WTC11 (cell line): Measurements from ENCODE around the gene DCTD. TPM values are rescaled to one million over a fixed set of nuclear protein-coding genes. Genes with fewer than 3 reads are reported as not detected.

ENCODE experiments used
- ATAC-seq: fragments of 200-7000 bp; cut with Tn5 transposase; 2 replicates; pipeline ENCODE4 v1.10.0; 2021; ENCODE audit warnings: mild to moderate bottlenecking, moderate library complexity
- CTCF ChIA-PET: fragments of 300-600 bp; sonication (Branson Sonifier 250); formaldehyde crosslinking; loops from one replicate; lab custom pipeline; 2021; ENCODE audit warnings: antibody characterized with exemption; lab: Charles Lee
- POLR2A ChIA-PET: fragments of 350-600 bp; sonication (Branson Sonifier 250); formaldehyde crosslinking; loops from one replicate; lab custom pipeline; 2021; ENCODE audit warnings: antibody characterized with exemption; lab: Charles Lee
- DNase-seq: peaks from one replicate; pipeline ENCODE4 v3.0.0; 2021; ENCODE audit warnings: low spot score
- H3K27ac Mint-ChIP-seq: 2 replicates; pipeline ENCODE4 v1.8.0; 2021; ENCODE audit warnings: mixed read lengths
- H3K27me3 Mint-ChIP-seq: 2 replicates; pipeline ENCODE4 v1.8.0; 2021; ENCODE audit warnings: low read depth, mild to moderate bottlenecking, moderate library complexity, mixed read lengths
- H3K36me3 Mint-ChIP-seq: 2 replicates; pipeline ENCODE4 v1.8.0; 2021; ENCODE audit warnings: mixed read lengths
- H3K4me1 Mint-ChIP-seq: 2 replicates; pipeline ENCODE4 v1.8.0; 2022; ENCODE audit warnings: mixed read lengths
- H3K4me3 Mint-ChIP-seq: 2 replicates; pipeline ENCODE4 v1.8.0; 2021; ENCODE audit warnings: mild to moderate bottlenecking, moderate library complexity, mixed read lengths
- H3K9me3 Mint-ChIP-seq: 2 replicates; pipeline ENCODE4 v1.8.0; 2021; ENCODE audit warnings: mixed read lengths
- ATF1 ChIP-seq: sonication (generic); formaldehyde crosslinking; IDR thresholded peaks from 2 replicates; pipeline ENCODE4 v1.8.1; 2023; ENCODE audit warnings: mild to moderate bottlenecking, moderate library complexity, missing genetic modification reagents
- ATF3 ChIP-seq: sonication (generic); formaldehyde crosslinking; conservative IDR thresholded peaks from 2 replicates; pipeline ENCODE4 v1.8.1; 2022; ENCODE audit warnings: mild to moderate bottlenecking, missing genetic modification reagents
- ELF4 ChIP-seq: sonication (generic); formaldehyde crosslinking; IDR thresholded peaks from 2 replicates; pipeline ENCODE4 v1.8.1; 2022; ENCODE audit warnings: low read depth, mild to moderate bottlenecking, moderate library complexity, missing genetic modification reagents
- EMX1 ChIP-seq: fragments of 250-450 bp; sonication (Bioruptor Pico); IDR thresholded peaks from 2 replicates; pipeline ENCODE4 v1.8.0; 2021; ENCODE audit warnings: mild to moderate bottlenecking
- ETV6 ChIP-seq: sonication (generic); formaldehyde crosslinking; IDR thresholded peaks from 2 replicates; pipeline ENCODE4 v1.8.1; 2022; ENCODE audit warnings: mild to moderate bottlenecking, missing genetic modification reagents
- FOXJ3 ChIP-seq: sonication (generic); formaldehyde crosslinking; IDR thresholded peaks from 2 replicates; pipeline ENCODE4 v1.9.0; 2021; ENCODE audit warnings: missing genetic modification reagents, mild to moderate bottlenecking, borderline replicate concordance
- FOXP4 ChIP-seq: sonication (generic); formaldehyde crosslinking; IDR thresholded peaks from 2 replicates; pipeline ENCODE4 v1.8.0; 2022; ENCODE audit warnings: mild to moderate bottlenecking, missing genetic modification reagents
- GABPB1 ChIP-seq: sonication (generic); formaldehyde crosslinking; IDR thresholded peaks from 2 replicates; pipeline ENCODE4 v1.8.1; 2023; ENCODE audit warnings: mild to moderate bottlenecking, missing genetic modification reagents
- KAT7 ChIP-seq: sonication (generic); formaldehyde crosslinking; IDR thresholded peaks from 2 replicates; pipeline ENCODE4 v1.8.1; 2023; ENCODE audit warnings: missing genetic modification reagents, mild to moderate bottlenecking, borderline replicate concordance
- NFATC4 ChIP-seq: fragments of 250-450 bp; sonication (Bioruptor Pico); IDR thresholded peaks from 2 replicates; pipeline ENCODE4 v1.9.0; 2021; ENCODE audit warnings: mild to moderate bottlenecking
- NFYB ChIP-seq: sonication (generic); formaldehyde crosslinking; conservative IDR thresholded peaks from 2 replicates; pipeline ENCODE4 v1.8.0; 2022; ENCODE audit warnings: low read depth, missing genetic modification reagents
- NR3C1 ChIP-seq: sonication (generic); formaldehyde crosslinking; conservative IDR thresholded peaks from 2 replicates; pipeline ENCODE4 v1.8.1; 2023; ENCODE audit warnings: low read depth, mild to moderate bottlenecking, missing genetic modification reagents
- SOX15 ChIP-seq: fragments of 250-450 bp; sonication (Bioruptor Pico); IDR thresholded peaks from 2 replicates; pipeline ENCODE4 v1.9.0; 2021; ENCODE audit warnings: mild to moderate bottlenecking
- TCF7 ChIP-seq: sonication (generic); formaldehyde crosslinking; IDR thresholded peaks from 2 replicates; pipeline ENCODE4 v1.8.0; 2022; ENCODE audit warnings: mild to moderate bottlenecking, low read depth, missing genetic modification reagents, moderate library complexity
- TEAD1 ChIP-seq: sonication (generic); formaldehyde crosslinking; IDR thresholded peaks from 2 replicates; pipeline ENCODE4 v1.8.0; 2022; ENCODE audit warnings: mild to moderate bottlenecking, missing genetic modification reagents
- USF1 ChIP-seq: sonication (generic); formaldehyde crosslinking; IDR thresholded peaks from 2 replicates; pipeline ENCODE4 v1.8.0; 2022; ENCODE audit warnings: mild to moderate bottlenecking, missing genetic modification reagents
- ZBTB21 ChIP-seq: sonication (generic); formaldehyde crosslinking; IDR thresholded peaks from 2 replicates; pipeline ENCODE4 v1.8.1; 2023; ENCODE audit warnings: mild to moderate bottlenecking, missing genetic modification reagents, borderline replicate concordance
- ZNF121 ChIP-seq: sonication (generic); formaldehyde crosslinking; IDR thresholded peaks from 2 replicates; pipeline ENCODE4 v1.8.0; 2023; ENCODE audit warnings: missing genetic modification reagents
- ZNF138 ChIP-seq: sonication (generic); formaldehyde crosslinking; conservative IDR thresholded peaks from 2 replicates; pipeline ENCODE4 v1.8.1; 2022; ENCODE audit warnings: mild to moderate bottlenecking, moderate library complexity, missing genetic modification reagents
- ZNF219 ChIP-seq: sonication (generic); formaldehyde crosslinking; IDR thresholded peaks from 2 replicates; pipeline ENCODE4 v1.8.0; 2023; ENCODE audit warnings: missing genetic modification reagents, mild to moderate bottlenecking, borderline replicate concordance
- ZNF317 ChIP-seq: sonication (generic); formaldehyde crosslinking; IDR thresholded peaks from 2 replicates; pipeline ENCODE4 v1.8.1; 2023; ENCODE audit warnings: low read depth, mild to moderate bottlenecking, moderate library complexity, missing genetic modification reagents, borderline replicate concordance
- ZNF396 ChIP-seq: fragments of 250-450 bp; sonication (Bioruptor Pico); IDR thresholded peaks from 2 replicates; pipeline ENCODE4 v1.8.0; 2021; ENCODE audit warnings: mild to moderate bottlenecking, moderate library complexity, borderline replicate concordance
- total RNA-seq: library from RNA; stranded (reverse); gene quantifications from 3 replicates; pipeline ENCODE4 v1.2.3, GENCODE V29; 2021
- TF ChIP-seq, protein P1 (sequence below): sonication (generic); formaldehyde crosslinking; IDR thresholded peaks from 2 replicates; pipeline ENCODE4 v1.8.1; 2022; ENCODE audit warnings: mild to moderate bottlenecking, moderate library complexity, missing genetic modification reagents
- TF ChIP-seq, protein P2 (sequence below): sonication (generic); formaldehyde crosslinking; IDR thresholded peaks from 2 replicates; pipeline ENCODE4 v1.8.0; 2022; ENCODE audit warnings: mild to moderate bottlenecking, missing genetic modification reagents

The DCTD gene
- total RNA-seq, 1 experiment from 2014 or later = 56.8 TPM

DNA sequence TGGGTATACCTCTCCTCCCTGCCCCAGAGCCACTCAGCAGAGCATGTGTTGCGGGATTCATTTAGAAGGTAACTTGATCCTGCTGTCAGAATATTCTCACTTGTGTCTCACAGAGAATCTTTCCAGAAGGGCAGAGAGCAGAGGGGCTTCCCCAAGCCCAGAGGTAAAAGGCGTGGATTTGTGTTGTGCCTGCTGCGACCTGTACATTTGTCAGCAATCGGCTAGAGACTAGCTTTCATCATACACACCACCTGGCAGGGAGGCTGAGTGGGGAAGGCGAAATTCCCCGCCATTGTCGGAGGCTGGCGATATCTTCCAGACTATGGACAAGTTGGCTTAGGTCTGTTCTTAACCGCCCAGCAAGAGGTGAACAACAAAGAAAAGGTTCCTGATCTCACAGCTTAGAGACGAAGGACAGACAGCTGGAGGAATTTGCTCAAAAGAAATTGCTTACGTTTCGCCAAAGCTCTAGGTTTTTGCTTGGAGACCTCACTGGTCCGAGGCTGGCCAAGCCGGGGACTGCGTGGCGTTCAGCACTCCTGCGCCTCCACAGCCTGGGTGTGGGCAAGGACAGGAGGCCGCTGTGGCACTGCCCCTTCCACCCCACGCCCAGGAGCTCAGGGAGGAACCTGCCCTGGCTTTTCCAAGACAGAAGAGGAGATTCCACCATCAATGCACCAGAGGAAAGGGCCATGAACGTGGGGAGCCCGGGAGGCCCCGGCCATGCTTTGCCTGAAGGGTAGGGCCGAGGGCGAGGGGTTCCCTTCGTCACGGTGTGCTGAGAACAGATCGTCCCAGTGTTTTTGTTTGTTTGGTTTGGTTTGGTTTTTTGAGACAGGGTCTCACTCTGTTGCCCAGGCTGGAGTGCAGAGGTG is 69.4 kb downstream of the DCTD start:
- no peak for DNase-seq
- no peak for ATAC-seq
- H3K27me3 Mint-ChIP-seq = no peaks in the 10 kb centered on the region
- no peak overlapping the region for H3K27ac Mint-ChIP-seq
- peaks cover 16% of the 10 kb centered on the region for H3K4me1 Mint-ChIP-seq
- CTCF ChIA-PET = no interaction called here
- peaks cover 4% of the 10 kb centered on the region for H3K9me3 Mint-ChIP-seq
- H3K36me3 Mint-ChIP-seq = peaks cover 3% of the 10 kb centered on the region
- POLR2A ChIA-PET = no interaction called here
- no peak for TF ChIP-seq NFATC4 (CRISPR knock-in tag)
- no peak for TF ChIP-seq ZNF138
- TF ChIP-seq, protein P1, sequence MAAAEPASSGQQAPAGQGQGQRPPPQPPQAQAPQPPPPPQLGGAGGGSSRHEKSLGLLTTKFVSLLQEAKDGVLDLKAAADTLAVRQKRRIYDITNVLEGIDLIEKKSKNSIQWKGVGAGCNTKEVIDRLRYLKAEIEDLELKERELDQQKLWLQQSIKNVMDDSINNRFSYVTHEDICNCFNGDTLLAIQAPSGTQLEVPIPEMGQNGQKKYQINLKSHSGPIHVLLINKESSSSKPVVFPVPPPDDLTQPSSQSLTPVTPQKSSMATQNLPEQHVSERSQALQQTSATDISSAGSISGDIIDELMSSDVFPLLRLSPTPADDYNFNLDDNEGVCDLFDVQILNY (CRISPR knock-in tag) = no peak
- TF ChIP-seq ZNF219 (CRISPR knock-in tag) = no peak
- no peak for TF ChIP-seq ATF3
- no peak for TF ChIP-seq ZNF396 (CRISPR knock-in tag)
- no peak for TF ChIP-seq ETV6 (CRISPR knock-in tag)
- no peak overlapping the region for H3K4me3 Mint-ChIP-seq

- Mint-ChIP-seq H3K27me3 (no peaks in the 10 kb centered on the region), H3K4me3 (no peak overlapping the region), H3K27ac (no peak overlapping the region), H3K36me3 (no peaks in the 10 kb centered on the region), H3K9me3 (0 out of 2 replicates have a peak, but pooled peaks cover 2% of the 10 kb centered on the region), H3K4me1 (peaks cover 17% of the 10 kb centered on the region)
- ChIA-PET POLR2A (no interaction called here), CTCF (interaction anchor here (0.7 to 1.3 kb wide), 2 partner anchors 79 to 359 kb away, joined by 3 to 6 read pairs; no protein-coding TSS in a partner anchor)
- DNase-seq (no peak), ATAC-seq (no peak)
- TF ChIP-seq KAT7 (CRISPR knock-in tag) = no peak
- no peak for TF ChIP-seq EMX1 (CRISPR knock-in tag)
- TF ChIP-seq ZBTB21 (CRISPR knock-in tag) = no peak
- no peak for TF ChIP-seq GABPB1 (CRISPR knock-in tag)
- TF ChIP-seq FOXJ3 (CRISPR knock-in tag) = no peak
- no peak for TF ChIP-seq FOXP4 (CRISPR knock-in tag)
- TF ChIP-seq NFYB (CRISPR knock-in tag) = no peak
- TF ChIP-seq ZNF121 (CRISPR knock-in tag) = no peak
- no peak for TF ChIP-seq TEAD1 (CRISPR knock-in tag)
- TF ChIP-seq, protein P1 (CRISPR knock-in tag) = no peak
- no peak for TF ChIP-seq USF1 (CRISPR knock-in tag)
Measured at GRCh38 chr4:182846036-182846435, 71.2 kb downstream of the DCTD start.

DNA sequence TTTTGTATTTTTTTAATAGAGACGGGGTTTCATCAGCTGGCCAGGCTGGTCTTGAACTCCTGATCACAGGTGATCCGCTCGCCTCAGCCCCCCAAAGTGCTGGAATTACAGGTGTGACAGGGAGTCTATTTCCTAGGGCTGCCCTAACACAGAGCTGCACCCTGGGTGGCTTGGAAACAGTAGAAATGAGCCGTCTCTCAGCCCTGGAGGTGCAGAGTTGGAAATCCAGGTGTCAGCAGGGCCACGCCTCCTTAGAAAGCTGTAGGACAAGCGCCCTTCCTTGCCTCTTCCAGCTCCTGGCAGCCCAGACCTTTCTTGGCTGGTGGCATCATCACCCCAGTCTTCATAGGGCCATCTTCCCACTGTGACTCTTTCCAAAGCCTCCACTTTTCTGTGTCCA is 71.6 kb downstream of the DCTD start:
- no peaks in the 10 kb centered on the region for H3K36me3 Mint-ChIP-seq
- no peak overlapping the region for H3K27ac Mint-ChIP-seq
- no peak for DNase-seq
- ChIA-PET POLR2A (no interaction called here), CTCF (interaction anchor here (0.7 to 1.3 kb wide), 2 partner anchors 80 to 359 kb away, joined by 3 to 6 read pairs; no protein-coding TSS in a partner anchor)
- H3K4me1 Mint-ChIP-seq = peaks cover 17% of the 10 kb centered on the region
- no peak; the same call in 1 of the 2 replicates for ATAC-seq
- H3K27me3 Mint-ChIP-seq = no peaks in the 10 kb centered on the region
- H3K4me3 Mint-ChIP-seq = no peak overlapping the region
- H3K9me3 Mint-ChIP-seq = 0 out of 2 replicates have a peak, but pooled peaks cover 4% of the 10 kb centered on the region
- TF ChIP-seq ATF1 (CRISPR knock-in tag) = no peak
- no peak for TF ChIP-seq ZNF219 (CRISPR knock-in tag)
- TF ChIP-seq TCF7 (CRISPR knock-in tag) = no peak
- no peak for TF ChIP-seq NR3C1 (CRISPR knock-in tag)
- TF ChIP-seq, protein P2, sequence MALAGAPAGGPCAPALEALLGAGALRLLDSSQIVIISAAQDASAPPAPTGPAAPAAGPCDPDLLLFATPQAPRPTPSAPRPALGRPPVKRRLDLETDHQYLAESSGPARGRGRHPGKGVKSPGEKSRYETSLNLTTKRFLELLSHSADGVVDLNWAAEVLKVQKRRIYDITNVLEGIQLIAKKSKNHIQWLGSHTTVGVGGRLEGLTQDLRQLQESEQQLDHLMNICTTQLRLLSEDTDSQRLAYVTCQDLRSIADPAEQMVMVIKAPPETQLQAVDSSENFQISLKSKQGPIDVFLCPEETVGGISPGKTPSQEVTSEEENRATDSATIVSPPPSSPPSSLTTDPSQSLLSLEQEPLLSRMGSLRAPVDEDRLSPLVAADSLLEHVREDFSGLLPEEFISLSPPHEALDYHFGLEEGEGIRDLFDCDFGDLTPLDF (CRISPR knock-in tag) = no peak
- no peak for TF ChIP-seq SOX15 (CRISPR knock-in tag)
- TF ChIP-seq ELF4 = no peak
- TF ChIP-seq ZNF317 (CRISPR knock-in tag) = no peak
